OCI-LY3 (cell line): Measurements from ENCODE around the gene SPATS2.
A peak's percentile ranks its signal among the peaks of the same experiment; 100 is the strongest.

Experiments used
- H2AFZ ChIP-seq: fragments of 200-600, 300-600 bp; shearing (Covaris generic); 2 replicates; pipeline ENCODE4 v1.6.0; 2014; ENCODE audit warnings: antibody characterized with exemption, low read depth, low read length
- H3K27ac ChIP-seq: fragments of 200-600, 300-600 bp; sonication (generic); 2 replicates; pipeline ENCODE4 v1.5.1; 2014; ENCODE audit warnings: mild to moderate bottlenecking, low read length, moderate library complexity, mixed read lengths
- H3K27me3 ChIP-seq: fragments of 200-600, 300-600 bp; sonication (generic); 2 replicates; pipeline ENCODE4 v1.6.1; 2014; ENCODE audit warnings: low read depth, low read length, mixed read lengths
- H3K36me3 ChIP-seq: fragments of 200-600, 300-600 bp; sonication (generic); replicated peaks from 2 replicates; pipeline ENCODE3; 2014; ENCODE audit warnings: low read depth, low read length, mixed read lengths
- H3K4me1 ChIP-seq: fragments of 300-600, 200-600 bp; sonication (generic); 2 replicates; pipeline ENCODE4 v1.6.1; 2014; ENCODE audit warnings: low read length, mixed read lengths
- H3K4me2 ChIP-seq: fragments of 200-600, 300-600 bp; sonication (generic); 2 replicates; pipeline ENCODE4 v1.6.1; 2014; ENCODE audit warnings: low read length, mixed read lengths
- H3K4me3 ChIP-seq: fragments of 300-600, 200-600 bp; sonication (generic); 2 replicates; pipeline ENCODE4 v1.5.1; 2014; ENCODE audit warnings: antibody characterized with exemption, mild to moderate bottlenecking, low read length, moderate library complexity
- H3K79me2 ChIP-seq: fragments of 300-600, 200-600 bp; shearing (Covaris generic); 2 replicates; pipeline ENCODE4 v1.6.1; 2014; ENCODE audit warnings: mild to moderate bottlenecking, low read length, mixed read lengths
- H3K9ac ChIP-seq: fragments of 300-600, 200-600 bp; shearing (Covaris generic); 2 replicates; pipeline ENCODE4 v1.6.0; 2014; ENCODE audit warnings: mild to moderate bottlenecking, low read length, moderate library complexity
- H3K9me3 ChIP-seq: fragments of 200-600, 300-600 bp; shearing (Covaris generic); 2 replicates; pipeline ENCODE4 v1.6.1; 2014; ENCODE audit warnings: low read length, mixed read lengths; ENCODE audit not compliant: insufficient read depth
- H4K20me1 ChIP-seq: fragments of 200-600, 300-600 bp; sonication (generic); 2 replicates; pipeline ENCODE4 v1.6.1; 2016; ENCODE audit warnings: low read length, mixed read lengths; ENCODE audit not compliant: insufficient read depth
- CTCF ChIP-seq: fragments of 200-600, 300-600 bp; sonication (generic); IDR thresholded peaks from 2 replicates; pipeline ENCODE4 v1.5.1; 2014; ENCODE audit warnings: antibody characterized with exemption, low read length, low read depth
- EZH2phosphoT487 ChIP-seq: fragments of 200-600 bp; shearing (Covaris generic); IDR thresholded peaks from 2 replicates; pipeline ENCODE4 v1.6.1; 2018; ENCODE audit warnings: antibody characterized with exemption, mixed run types, low read depth

The SPATS2 gene

DNA sequence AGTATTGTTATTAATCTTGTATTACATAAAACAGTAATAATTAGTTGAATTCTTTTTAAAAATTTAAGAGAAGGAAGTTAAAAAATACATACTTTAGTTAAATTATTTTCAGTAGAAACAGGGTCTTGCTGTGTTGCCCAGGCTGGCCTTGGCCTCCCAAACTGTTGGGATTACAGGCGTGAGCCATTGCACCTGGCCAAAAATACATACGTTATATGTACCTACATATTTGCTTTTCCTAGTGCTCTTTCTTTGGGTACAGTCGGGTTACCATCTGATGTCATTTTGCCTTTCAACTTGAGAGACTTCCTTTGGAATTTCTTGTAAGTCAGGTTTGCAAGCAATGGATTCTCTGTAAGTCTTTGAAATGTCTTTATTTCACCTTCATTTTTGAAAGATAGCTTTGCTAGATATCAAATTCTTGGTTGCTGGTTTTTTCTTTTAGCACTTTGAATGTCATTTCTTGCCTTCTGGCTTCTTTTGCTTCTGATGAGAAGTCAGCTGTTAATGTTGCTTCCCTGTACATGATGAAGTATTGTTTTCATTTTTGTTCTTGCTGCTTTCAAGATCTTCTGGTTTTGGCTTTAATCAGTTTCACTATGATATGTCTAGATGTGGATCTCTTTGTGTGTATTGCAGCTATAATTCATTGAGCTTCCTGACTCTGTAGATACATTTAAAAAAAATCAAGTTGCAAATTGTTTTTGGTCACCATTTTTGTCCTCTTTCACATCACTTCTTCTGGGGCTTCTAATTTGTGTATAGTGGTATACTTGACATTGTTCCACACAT, 84.4 kb downstream of the SPATS2 start:
- Histone ChIP-seq H2AFZ (no peak overlapping the region), H3K4me2 (peak overlapping the region; percentile 35)

GRCh38 chr12:49455501-49455900, 88.2 kb downstream of the SPATS2 start:
- no peaks in the 10 kb centered on the region for H3K36me3 ChIP-seq

More for the DNA sequence above, 84.4 kb downstream of the SPATS2 start:
- Histone ChIP-seq H3K27me3 (no peaks in the 10 kb centered on the region), H3K4me3 (no peak overlapping the region), H3K9me3 (peaks cover 9% of the 10 kb centered on the region; the same call in 1 of the 2 replicates), H3K79me2 (no peaks in the 10 kb centered on the region), H3K4me1 (peaks cover 22% of the 10 kb centered on the region), H3K9ac (no peak overlapping the region), H3K27ac (peak overlapping the region; percentile 54), H4K20me1 (no peaks in the 10 kb centered on the region), H3K36me3 (peaks cover 13% of the 10 kb centered on the region)
- TF ChIP-seq CTCF, result no peak
- TF ChIP-seq EZH2phosphoT487, result no peak

DNA sequence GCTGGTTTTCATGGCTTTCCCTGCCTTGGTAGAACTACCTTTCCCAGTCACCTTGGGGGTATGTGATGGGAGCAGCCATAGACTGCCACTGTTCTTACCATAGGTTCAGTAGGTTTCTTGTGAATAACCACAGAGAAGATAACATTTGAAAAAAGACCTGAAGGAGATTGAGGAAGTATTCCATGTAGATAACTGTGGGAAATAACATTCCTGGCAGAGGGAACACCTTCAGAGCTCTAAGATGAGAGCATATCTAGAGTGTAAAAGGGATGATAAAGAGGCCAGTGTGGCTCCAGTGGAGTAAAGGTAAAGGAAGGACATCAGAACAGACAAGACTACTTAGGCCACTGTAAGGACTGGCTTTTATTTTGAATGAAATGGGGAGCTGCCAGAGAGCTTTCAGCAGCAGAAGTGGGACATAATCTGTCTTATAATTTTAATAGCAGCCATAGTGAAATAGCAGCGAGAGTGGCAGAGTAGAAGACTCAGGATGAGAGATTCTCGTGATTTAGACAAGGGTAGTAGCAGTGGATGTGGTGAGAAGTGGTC, 88.9 kb downstream of the SPATS2 start:
- H3K27me3 ChIP-seq, result no peaks in the 10 kb centered on the region
- no peak overlapping the region for H2AFZ ChIP-seq
- H3K9me3 ChIP-seq, result no peaks in the 10 kb centered on the region
- H3K36me3 ChIP-seq, result no peaks in the 10 kb centered on the region
- no peaks in the 10 kb centered on the region for H3K79me2 ChIP-seq
- no peaks in the 10 kb centered on the region for H4K20me1 ChIP-seq
- no peak overlapping the region for H3K9ac ChIP-seq
- H3K4me2 ChIP-seq, result no peak overlapping the region
- TF ChIP-seq EZH2phosphoT487 (no peak), CTCF (no peak)
- H3K4me3 ChIP-seq, result no peak overlapping the region
- H3K27ac ChIP-seq, result no peak overlapping the region
- peaks cover 11% of the 10 kb centered on the region for H3K4me1 ChIP-seq

More at GRCh38 chr12:49455501-49455900, 88.2 kb downstream of the SPATS2 start:
- H2AFZ ChIP-seq, result no peak overlapping the region
- H3K4me1 ChIP-seq, result peaks cover 11% of the 10 kb centered on the region
- no peaks in the 10 kb centered on the region for H3K79me2 ChIP-seq
- no peak overlapping the region for H3K4me2 ChIP-seq
- H3K27ac ChIP-seq, result no peak overlapping the region
- no peak overlapping the region for H3K9ac ChIP-seq
- H3K4me3 ChIP-seq, result no peak overlapping the region
- TF ChIP-seq EZH2phosphoT487, result no peak
- no peak for TF ChIP-seq CTCF
- no peaks in the 10 kb centered on the region for H3K27me3 ChIP-seq
- H4K20me1 ChIP-seq, result no peaks in the 10 kb centered on the region
- no peaks in the 10 kb centered on the region for H3K9me3 ChIP-seq

DNA sequence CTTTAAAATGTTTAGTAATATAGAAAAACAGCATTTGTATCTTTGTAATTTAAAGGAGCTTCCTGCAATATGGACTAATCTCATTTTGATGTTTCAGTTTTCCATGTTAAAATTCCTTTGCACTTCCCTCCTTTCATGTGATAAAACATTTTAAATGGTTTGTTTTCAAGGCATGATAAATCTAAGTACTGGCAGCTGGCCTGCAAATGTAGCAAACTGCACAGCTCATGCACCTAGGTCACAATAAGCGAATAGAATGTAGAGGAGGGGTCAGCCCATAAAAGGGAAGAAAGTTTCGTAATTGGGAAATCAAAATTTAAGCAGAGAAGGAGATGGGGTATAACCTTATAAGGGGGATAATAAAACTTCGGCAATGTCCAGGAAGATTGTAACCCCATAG, 91.6 kb downstream of the SPATS2 start:
- TF ChIP-seq EZH2phosphoT487, result no peak
- TF ChIP-seq CTCF, result no peak
- Histone ChIP-seq H3K9ac (no peak overlapping the region), H3K27me3 (no peaks in the 10 kb centered on the region), H3K4me1 (no peaks in the 10 kb centered on the region), H3K4me3 (no peak overlapping the region), H3K4me2 (no peak overlapping the region), H3K79me2 (no peaks in the 10 kb centered on the region), H3K36me3 (peaks cover 2% of the 10 kb centered on the region), H3K9me3 (no peaks in the 10 kb centered on the region), H3K27ac (no peak overlapping the region), H4K20me1 (no peaks in the 10 kb centered on the region), H2AFZ (no peak overlapping the region)
